Stimulated activated memory B cell treated with anti-CD40 and anti-IgM and Interleukin-4, amounts not matched to agents 10 μg/mL and 1 μg/mL and 100 μg/mL, for 72 hours (primary cell): ENCODE measurements around the gene AP1M1.
"Not testable (repeated sequence)": the region's sequence is repeated elsewhere in the genome, so short reads cannot be mapped to it uniquely, and the experiment has no call there.

Experiments
- ATAC-seq: fragments of 150-1000 bp; cut with Tn5 transposase; 2 replicates; pipeline ENCODE4 v1.10.0; 2021
- H3K27ac Mint-ChIP-seq: one replicate; pipeline ENCODE4 v1.8.0; 2022; ENCODE audit warnings: mild to moderate bottlenecking, mixed read lengths
- H3K27me3 Mint-ChIP-seq: one replicate; pipeline ENCODE4 v1.8.0; 2022; ENCODE audit warnings: mixed read lengths
- H3K36me3 Mint-ChIP-seq: one replicate; pipeline ENCODE4 v1.8.0; 2022; ENCODE audit warnings: mixed read lengths
- H3K4me1 Mint-ChIP-seq: one replicate; pipeline ENCODE4 v1.8.0; 2022; ENCODE audit warnings: mixed read lengths
- H3K4me3 Mint-ChIP-seq: one replicate; pipeline ENCODE4 v1.8.0; 2022; ENCODE audit warnings: mild to moderate bottlenecking, moderate library complexity, mixed read lengths
- H3K9me3 Mint-ChIP-seq: one replicate; pipeline ENCODE4 v1.8.0; 2022; ENCODE audit warnings: mixed read lengths

The AP1M1 gene

GRCh38 chr19:16266586-16266942, 68.9 kb downstream of the AP1M1 start:
- no peaks in the 10 kb centered on the region for H3K27me3 Mint-ChIP-seq
- H3K27ac Mint-ChIP-seq, result no peak overlapping the region
- no peaks in the 10 kb centered on the region for H3K36me3 Mint-ChIP-seq
- no peak overlapping the region for H3K4me3 Mint-ChIP-seq
- no peaks in the 10 kb centered on the region for H3K9me3 Mint-ChIP-seq
- H3K4me1 Mint-ChIP-seq, result peaks cover 47% of the 10 kb centered on the region
- no peak for ATAC-seq

- Mint-ChIP-seq H3K36me3 (no peaks in the 10 kb centered on the region), H3K4me3 (no peak overlapping the region), H3K9me3 (no peaks in the 10 kb centered on the region), H3K27ac (peak overlapping the region; percentile 73), H3K4me1 (peaks cover 25% of the 10 kb centered on the region), H3K27me3 (no peaks in the 10 kb centered on the region)
- ATAC-seq, result no peak
Observed at GRCh38 chr19:16268676-16269319, 71.1 kb downstream of the AP1M1 start.

GRCh38 chr19:16272945-16273344, 75.2 kb downstream of the AP1M1 start:
- no peak for ATAC-seq
- Mint-ChIP-seq H3K27me3 (no peaks in the 10 kb centered on the region), H3K36me3 (no peaks in the 10 kb centered on the region), H3K9me3 (no peaks in the 10 kb centered on the region), H3K4me3 (no peak overlapping the region), H3K27ac (peak overlapping the region; percentile 8), H3K4me1 (peaks cover 18% of the 10 kb centered on the region)

- no peak overlapping the region for H3K4me3 Mint-ChIP-seq
- ATAC-seq, result no peak
- H3K27me3 Mint-ChIP-seq, result no peaks in the 10 kb centered on the region
- H3K9me3 Mint-ChIP-seq, result no peaks in the 10 kb centered on the region
- H3K27ac Mint-ChIP-seq, result no peak overlapping the region
- no peaks in the 10 kb centered on the region for H3K36me3 Mint-ChIP-seq
- peaks cover 6% of the 10 kb centered on the region for H3K4me1 Mint-ChIP-seq
Observed at GRCh38 chr19:16274447-16274846, 76.7 kb downstream of the AP1M1 start.

- H3K27me3 Mint-ChIP-seq, result no peaks in the 10 kb centered on the region
- no peak for ATAC-seq
- H3K9me3 Mint-ChIP-seq, result no peaks in the 10 kb centered on the region
- H3K36me3 Mint-ChIP-seq, result no peaks in the 10 kb centered on the region
- peaks cover 40% of the 10 kb centered on the region for H3K4me1 Mint-ChIP-seq
- peak overlapping the region; percentile 18 for H3K27ac Mint-ChIP-seq
- H3K4me3 Mint-ChIP-seq, result no peak overlapping the region
Observed at GRCh38 chr19:16280306-16280705, 82.6 kb downstream of the AP1M1 start.

- no peak for ATAC-seq
- Mint-ChIP-seq H3K4me1 (peaks cover 43% of the 10 kb centered on the region), H3K27me3 (no peaks in the 10 kb centered on the region)
Observed at GRCh38 chr19:16281743-16282142, 84.0 kb downstream of the AP1M1 start.

GRCh38 chr19:16283210-16284061, 85.7 kb downstream of the AP1M1 start:
- peak; percentile 85 for ATAC-seq
- Mint-ChIP-seq H3K27me3 (no peaks in the 10 kb centered on the region), H3K27ac (peak overlapping the region; percentile 87), H3K4me3 (peak overlapping the region; percentile 53), H3K36me3 (no peaks in the 10 kb centered on the region), H3K9me3 (no peaks in the 10 kb centered on the region), H3K4me1 (peaks cover 50% of the 10 kb centered on the region)

More at GRCh38 chr19:16281743-16282142, 84.0 kb downstream of the AP1M1 start:
- no peak overlapping the region for H3K27ac Mint-ChIP-seq
- no peaks in the 10 kb centered on the region for H3K36me3 Mint-ChIP-seq
- no peaks in the 10 kb centered on the region for H3K9me3 Mint-ChIP-seq
- no peak overlapping the region for H3K4me3 Mint-ChIP-seq

GRCh38 chr19:16284505-16284904, 86.8 kb downstream of the AP1M1 start:
- no peak for ATAC-seq
- Mint-ChIP-seq H3K27me3 (no peaks in the 10 kb centered on the region), H3K9me3 (no peaks in the 10 kb centered on the region), H3K27ac (peak overlapping the region; percentile 87), H3K36me3 (no peaks in the 10 kb centered on the region), H3K4me3 (peak overlapping the region; percentile 3), H3K4me1 (peaks cover 50% of the 10 kb centered on the region)

GRCh38 chr19:16285079-16285478, 87.4 kb downstream of the AP1M1 start:
- not testable (repeated sequence) for H3K9me3 Mint-ChIP-seq, H3K36me3 Mint-ChIP-seq, ATAC-seq, H3K27me3 Mint-ChIP-seq, H3K4me3 Mint-ChIP-seq
- peaks cover 44% of the 10 kb centered on the region for H3K4me1 Mint-ChIP-seq
- H3K27ac Mint-ChIP-seq, result peak overlapping the region; percentile 87

- peaks cover 41% of the 10 kb centered on the region for H3K4me1 Mint-ChIP-seq
- H3K9me3 Mint-ChIP-seq, result no peaks in the 10 kb centered on the region
- no peaks in the 10 kb centered on the region for H3K27me3 Mint-ChIP-seq
- no peak overlapping the region for H3K4me3 Mint-ChIP-seq
- no peak for ATAC-seq
- H3K27ac Mint-ChIP-seq, result no peak overlapping the region
- H3K36me3 Mint-ChIP-seq, result no peaks in the 10 kb centered on the region
Observed at GRCh38 chr19:16285769-16286498, 88.2 kb downstream of the AP1M1 start.

- H3K4me3 Mint-ChIP-seq, result no peak overlapping the region
- no peak for ATAC-seq
- no peaks in the 10 kb centered on the region for H3K27me3 Mint-ChIP-seq
- H3K36me3 Mint-ChIP-seq, result no peaks in the 10 kb centered on the region
- H3K27ac Mint-ChIP-seq, result no peak overlapping the region
- peaks cover 27% of the 10 kb centered on the region for H3K4me1 Mint-ChIP-seq
- no peaks in the 10 kb centered on the region for H3K9me3 Mint-ChIP-seq
Observed at GRCh38 chr19:16288544-16288943, 90.8 kb downstream of the AP1M1 start.

- no peak overlapping the region for H3K27ac Mint-ChIP-seq
- ATAC-seq, result no peak
- no peaks in the 10 kb centered on the region for H3K9me3 Mint-ChIP-seq
- no peaks in the 10 kb centered on the region for H3K36me3 Mint-ChIP-seq
- no peak overlapping the region for H3K4me3 Mint-ChIP-seq
- H3K4me1 Mint-ChIP-seq, result peaks cover 17% of the 10 kb centered on the region
- no peaks in the 10 kb centered on the region for H3K27me3 Mint-ChIP-seq
Observed at GRCh38 chr19:16289594-16289993, 91.9 kb downstream of the AP1M1 start.

GRCh38 chr19:16290692-16291091, 93.0 kb downstream of the AP1M1 start:
- H3K4me3 Mint-ChIP-seq, result no peak overlapping the region
- no peak overlapping the region for H3K27ac Mint-ChIP-seq
- no peaks in the 10 kb centered on the region for H3K9me3 Mint-ChIP-seq
- ATAC-seq, result no peak
- H3K36me3 Mint-ChIP-seq, result no peaks in the 10 kb centered on the region
- H3K27me3 Mint-ChIP-seq, result no peaks in the 10 kb centered on the region
- H3K4me1 Mint-ChIP-seq, result peaks cover 10% of the 10 kb centered on the region

GRCh38 chr19:16293118-16294091, 95.7 kb downstream of the AP1M1 start:
- no peaks in the 10 kb centered on the region for H3K4me1 Mint-ChIP-seq
- peak overlapping the region; percentile 17 for H3K27ac Mint-ChIP-seq
- H3K36me3 Mint-ChIP-seq, result no peaks in the 10 kb centered on the region
- no peaks in the 10 kb centered on the region for H3K27me3 Mint-ChIP-seq
- no peak for ATAC-seq
- H3K9me3 Mint-ChIP-seq, result peaks cover under 1% of the 10 kb centered on the region
- H3K4me3 Mint-ChIP-seq, result no peak overlapping the region
